SJSA1 (cell line): ENCODE data around the gene GZMM. TPM values are rescaled to one million over a fixed set of nuclear protein-coding genes. Genes with fewer than 3 reads are reported as not detected.

Experiments
- DNase-seq, 2 experiments: peaks; one replicate each; pipeline ENCODE4 v3.0.0-alpha.2; 2015 to 2020; ENCODE audit warnings: low spot score in 2 of 2, low read depth in 1 of 2
- H3K27ac ChIP-seq: fragments of 250-450 bp; sonication (Bioruptor Pico); 2 replicates; pipeline ENCODE4 v1.5.1; 2020; ENCODE audit warnings: mild to moderate bottlenecking, moderate library complexity
- H3K27me3 ChIP-seq: fragments of 250-450 bp; sonication (Bioruptor Pico); replicated peaks from 2 replicates; pipeline ENCODE4 v1.5.1; 2020; ENCODE audit warnings: mild to moderate bottlenecking, moderate library complexity
- H3K36me3 ChIP-seq: fragments of 250-450 bp; sonication (Bioruptor Pico); 2 replicates; pipeline ENCODE4 v1.5.1; 2020; ENCODE audit warnings: mild to moderate bottlenecking
- H3K4me1 ChIP-seq: fragments of 250-450 bp; sonication (Bioruptor Pico); replicated peaks from 2 replicates; pipeline ENCODE4 v1.6.1; 2021; ENCODE audit warnings: mild to moderate bottlenecking
- H3K4me3 ChIP-seq: fragments of 250-450 bp; sonication (Bioruptor Pico); 2 replicates; pipeline ENCODE4 v1.5.1; 2020; ENCODE audit warnings: mild to moderate bottlenecking
- H3K9me3 ChIP-seq: fragments of 250-450 bp; sonication (Bioruptor Pico); replicated peaks from 2 replicates; pipeline ENCODE4 v1.5.1; 2020; ENCODE audit warnings: mild to moderate bottlenecking
- total RNA-seq: library from RNA; depleted of rRNA; stranded (reverse); fragments of >200 nt; shearing (Covaris generic); gene quantifications from 2 replicates; pipeline ENCODE4 v1.2.3, GENCODE V29; 2014

GZMM gene
- total RNA-seq, 1 experiment from 2014 or later = not detected

DNA sequence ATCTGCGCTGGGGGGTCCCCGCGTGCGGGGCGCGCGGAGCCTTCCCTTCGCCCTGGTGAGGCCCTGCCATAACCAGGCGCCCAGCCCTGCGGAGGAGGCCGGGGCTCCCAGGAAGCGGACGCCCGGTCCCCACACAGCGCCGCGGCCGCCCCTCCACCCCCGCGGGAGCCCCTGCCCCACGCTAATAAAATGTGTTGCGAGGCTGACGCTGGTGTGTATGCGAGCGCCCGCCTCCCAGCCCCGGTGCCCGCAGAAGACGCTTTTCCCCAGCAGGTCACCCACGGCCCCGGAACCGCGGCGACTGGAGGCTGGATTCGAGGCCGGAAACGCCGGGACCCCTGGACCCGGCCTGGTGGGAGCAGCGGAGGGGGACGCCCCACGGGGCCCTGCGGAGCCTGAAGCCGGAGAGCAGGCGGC is 24.4 kb upstream of the GZMM start:
- DNase-seq = no peak
- Histone ChIP-seq H3K27me3 (no peaks in the 10 kb centered on the region), H3K9me3 (no peaks in the 10 kb centered on the region), H3K36me3 (peaks cover 4% of the 10 kb centered on the region; the same call in 1 of the 2 replicates), H3K27ac (no peak overlapping the region), H3K4me3 (no peak overlapping the region), H3K4me1 (peaks cover 16% of the 10 kb centered on the region)

DNA sequence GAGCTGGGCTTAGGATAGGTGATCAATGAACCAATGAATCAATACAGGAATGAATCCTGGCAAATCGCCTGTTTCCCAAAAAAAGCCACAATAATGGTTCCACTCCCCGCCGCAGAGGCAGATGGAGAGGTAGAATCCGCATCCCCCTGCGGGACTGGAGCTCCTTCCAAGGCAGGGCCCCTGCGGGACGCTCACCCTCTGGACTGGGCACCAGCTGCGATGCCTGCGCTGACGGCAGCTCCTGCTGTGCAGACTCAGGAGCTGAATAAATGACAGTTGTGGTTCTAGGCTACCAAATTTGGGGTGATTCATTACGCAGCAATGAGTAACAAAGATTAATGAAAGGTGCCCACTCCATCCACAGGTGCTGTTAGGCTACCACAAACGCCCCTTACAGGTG is 21.1 kb upstream of the GZMM start:
- DNase-seq = no peak
- Histone ChIP-seq H3K9me3 (no peaks in the 10 kb centered on the region), H3K27me3 (no peaks in the 10 kb centered on the region), H3K4me3 (no peak overlapping the region), H3K36me3 (0 out of 2 replicates have a peak, but pooled peaks cover 3% of the 10 kb centered on the region), H3K27ac (no peak overlapping the region), H3K4me1 (peaks cover 16% of the 10 kb centered on the region)

DNA sequence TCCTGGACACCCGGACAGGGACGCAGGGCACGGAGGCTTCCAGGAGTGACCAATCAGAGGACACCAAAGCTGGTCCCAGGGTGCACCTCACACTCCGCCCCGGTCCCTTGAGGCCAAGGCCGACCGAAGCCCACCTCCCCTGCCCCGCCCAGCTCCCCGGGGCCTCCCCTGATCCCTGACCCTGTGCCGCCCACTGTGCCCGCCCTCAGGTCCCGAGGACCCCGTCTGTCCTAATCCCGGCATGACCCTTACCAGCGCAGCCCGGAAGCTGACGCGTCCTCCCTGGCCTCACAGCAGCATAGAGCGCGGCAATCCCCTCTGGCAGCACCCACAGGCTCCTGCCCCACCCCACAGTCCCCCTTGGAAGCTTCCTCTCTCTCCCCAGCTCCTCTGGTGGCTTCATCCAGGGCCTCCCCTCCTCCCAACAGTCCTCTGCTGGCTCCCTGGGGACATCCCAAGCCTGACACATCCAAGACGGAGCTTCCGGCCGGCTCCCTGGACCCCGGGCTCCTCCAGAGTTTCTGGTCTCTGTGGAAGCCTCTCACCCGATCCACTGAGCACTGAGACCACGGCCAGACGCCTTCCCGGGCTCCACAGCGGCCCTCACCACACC is 19.7 kb upstream of the GZMM start:
- H3K27ac ChIP-seq = no peak overlapping the region
- H3K9me3 ChIP-seq = no peaks in the 10 kb centered on the region
- peaks cover 16% of the 10 kb centered on the region for H3K4me1 ChIP-seq
- peak; percentile 44 to 77 for DNase-seq
- 0 out of 2 replicates have a peak, but pooled peaks cover 3% of the 10 kb centered on the region for H3K36me3 ChIP-seq
- H3K27me3 ChIP-seq = no peaks in the 10 kb centered on the region
- H3K4me3 ChIP-seq = no peak overlapping the region

DNA sequence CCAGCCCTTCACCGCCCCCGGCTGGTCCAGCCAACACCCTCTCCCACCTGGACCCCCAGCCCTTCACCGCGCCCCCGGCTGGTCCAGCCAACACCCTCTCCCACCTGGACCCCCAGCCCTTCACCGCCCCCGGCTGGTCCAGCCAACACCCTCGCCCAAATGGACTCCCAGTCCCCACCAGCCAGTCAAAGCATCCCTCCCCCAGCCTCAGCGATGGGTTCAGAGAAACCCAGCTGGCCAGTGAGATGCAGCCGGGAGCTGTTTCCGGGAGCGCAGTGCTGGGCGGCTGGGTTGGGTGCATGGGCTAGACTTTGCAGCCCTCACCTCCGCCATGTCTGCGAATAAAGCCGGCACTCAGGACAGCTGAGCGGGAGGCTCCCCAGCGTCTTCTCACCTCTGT is 18.8 kb upstream of the GZMM start:
- peaks cover 16% of the 10 kb centered on the region for H3K4me1 ChIP-seq
- H3K27ac ChIP-seq = no peak overlapping the region
- H3K27me3 ChIP-seq = no peaks in the 10 kb centered on the region
- H3K36me3 ChIP-seq = no peaks in the 10 kb centered on the region
- H3K9me3 ChIP-seq = no peaks in the 10 kb centered on the region
- no peak overlapping the region for H3K4me3 ChIP-seq
- DNase-seq = no peak

DNA sequence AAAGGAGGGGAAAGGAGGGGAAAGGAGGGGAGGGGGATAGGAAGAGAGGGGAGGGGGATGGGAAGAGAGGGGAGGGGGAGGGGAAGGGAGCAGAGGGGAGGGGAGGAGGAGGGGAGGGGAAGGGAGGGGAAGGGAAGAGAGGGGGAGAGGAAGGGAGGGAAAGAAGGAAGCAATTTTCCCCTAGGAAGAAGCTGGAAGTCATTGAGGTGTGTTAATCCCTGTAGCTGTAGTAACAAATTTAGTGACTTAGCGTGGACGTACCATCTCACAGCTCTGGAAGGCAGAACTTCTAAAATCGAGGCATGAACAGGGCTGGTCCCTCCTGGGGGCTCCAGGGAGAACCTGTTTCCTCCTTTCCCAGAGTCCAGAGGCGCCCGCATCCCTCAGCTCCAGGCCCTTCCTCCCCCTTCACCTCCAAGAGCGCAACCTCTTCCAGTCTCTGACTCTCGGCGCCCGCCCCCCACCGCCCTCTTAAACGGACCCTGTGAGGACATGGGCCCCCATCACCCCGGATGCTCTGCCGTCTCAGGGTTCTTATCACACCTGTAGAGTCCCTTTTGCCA is 17.9 kb upstream of the GZMM start:
- no peak for DNase-seq

DNA sequence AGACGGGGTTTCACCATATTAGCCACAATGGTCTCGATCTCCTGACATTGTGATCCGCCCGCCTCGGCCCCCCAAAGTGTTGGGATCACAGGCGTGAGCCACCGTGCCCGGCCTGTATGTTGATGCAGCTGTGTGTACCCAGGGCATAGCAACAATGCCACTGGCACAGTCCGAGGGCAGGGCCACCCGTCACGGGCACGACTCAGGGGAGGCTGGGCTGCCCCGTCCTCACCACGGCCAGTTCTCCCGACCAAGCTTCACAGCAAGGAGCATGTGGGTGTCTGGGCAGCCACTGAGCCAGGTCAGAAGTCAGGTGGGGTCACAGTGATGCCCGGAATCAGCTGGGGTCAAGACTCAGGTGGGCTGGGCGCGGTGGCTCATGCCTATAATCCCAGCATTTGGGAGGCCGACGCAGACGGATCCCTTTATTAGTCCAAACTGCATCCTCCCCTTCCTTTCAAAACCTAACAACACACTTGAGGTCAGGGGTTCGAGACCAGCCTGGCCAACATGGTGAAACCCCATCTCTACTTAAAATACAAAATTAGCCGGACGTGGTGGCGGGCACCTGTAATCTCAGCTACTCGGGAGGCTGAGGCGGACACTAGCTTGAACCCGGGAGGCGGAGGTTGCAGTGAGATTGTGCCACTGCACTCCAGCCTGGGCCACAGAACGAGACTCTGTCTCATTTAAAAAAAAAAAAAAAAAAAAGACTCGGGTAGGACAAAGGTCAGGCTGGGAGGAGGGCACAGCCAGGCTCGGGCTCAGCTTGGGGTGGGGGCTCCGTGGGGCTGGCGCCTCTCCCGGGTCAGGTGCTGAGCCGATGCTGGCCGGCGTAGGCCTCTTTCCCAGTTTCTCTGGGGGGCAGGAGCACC is 13.5 kb upstream of the GZMM start:
- Histone ChIP-seq H3K36me3 (peaks cover 14% of the 10 kb centered on the region), H3K4me3 (peak overlapping the region; percentile 98), H3K27me3 (no peaks in the 10 kb centered on the region), H3K27ac (no peak overlapping the region), H3K9me3 (peaks cover 4% of the 10 kb centered on the region; the same call in 1 of the 2 replicates), H3K4me1 (peaks cover 22% of the 10 kb centered on the region)
- DNase-seq = no peak

More for the DNA sequence above, 17.9 kb upstream of the GZMM start:
- Histone ChIP-seq H3K27ac (no peak overlapping the region), H3K27me3 (no peaks in the 10 kb centered on the region), H3K4me1 (peaks cover 21% of the 10 kb centered on the region), H3K9me3 (no peaks in the 10 kb centered on the region), H3K4me3 (no peak overlapping the region), H3K36me3 (no peaks in the 10 kb centered on the region; the same call in 1 of the 2 replicates)

DNA sequence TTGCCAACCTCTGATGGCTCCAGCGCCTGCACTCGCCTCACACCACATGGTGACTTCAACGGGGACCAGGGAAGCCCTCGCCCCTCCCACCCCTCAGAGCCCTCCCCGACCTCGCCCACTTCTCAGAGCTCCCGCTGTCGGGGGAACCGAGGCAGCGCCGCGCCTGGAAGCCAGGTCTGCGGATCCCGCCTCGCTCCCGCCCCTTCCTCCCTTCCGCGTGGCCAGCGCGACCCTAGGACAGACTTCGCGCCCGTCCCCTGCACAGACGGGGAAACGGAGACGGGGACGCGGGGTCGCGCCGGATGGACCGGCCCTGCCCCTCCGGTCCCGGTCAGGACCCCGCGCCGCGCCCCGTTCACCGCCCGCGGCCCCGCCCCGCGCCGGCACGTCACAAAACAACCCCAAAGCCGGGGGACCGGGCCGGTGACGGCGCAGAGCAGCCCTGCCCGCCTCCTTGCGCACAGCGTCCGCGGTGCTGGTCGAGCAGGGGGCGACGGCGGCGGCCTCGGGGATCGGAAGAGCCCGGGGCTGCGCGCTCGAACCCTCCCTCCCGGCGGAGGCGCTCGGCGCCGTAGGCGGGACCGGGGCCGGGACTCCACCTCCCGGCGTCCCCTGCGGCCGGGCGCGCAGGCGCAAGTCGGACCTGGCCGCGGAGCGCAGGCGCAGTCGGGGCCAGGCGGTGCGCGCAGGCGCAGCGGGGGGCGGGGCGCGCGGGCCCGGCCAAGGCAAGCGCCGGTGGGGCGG is 12.7 kb upstream of the GZMM start:
- H3K4me1 ChIP-seq = peaks cover 22% of the 10 kb centered on the region
- H3K9me3 ChIP-seq = peaks cover 4% of the 10 kb centered on the region; the same call in 1 of the 2 replicates
- peak overlapping the region; percentile 98 for H3K4me3 ChIP-seq
- DNase-seq = peak; percentile 78 to 85
- no peaks in the 10 kb centered on the region for H3K27me3 ChIP-seq
- H3K27ac ChIP-seq = peak overlapping the region; percentile 71
- H3K36me3 ChIP-seq = peaks cover 17% of the 10 kb centered on the region

DNA sequence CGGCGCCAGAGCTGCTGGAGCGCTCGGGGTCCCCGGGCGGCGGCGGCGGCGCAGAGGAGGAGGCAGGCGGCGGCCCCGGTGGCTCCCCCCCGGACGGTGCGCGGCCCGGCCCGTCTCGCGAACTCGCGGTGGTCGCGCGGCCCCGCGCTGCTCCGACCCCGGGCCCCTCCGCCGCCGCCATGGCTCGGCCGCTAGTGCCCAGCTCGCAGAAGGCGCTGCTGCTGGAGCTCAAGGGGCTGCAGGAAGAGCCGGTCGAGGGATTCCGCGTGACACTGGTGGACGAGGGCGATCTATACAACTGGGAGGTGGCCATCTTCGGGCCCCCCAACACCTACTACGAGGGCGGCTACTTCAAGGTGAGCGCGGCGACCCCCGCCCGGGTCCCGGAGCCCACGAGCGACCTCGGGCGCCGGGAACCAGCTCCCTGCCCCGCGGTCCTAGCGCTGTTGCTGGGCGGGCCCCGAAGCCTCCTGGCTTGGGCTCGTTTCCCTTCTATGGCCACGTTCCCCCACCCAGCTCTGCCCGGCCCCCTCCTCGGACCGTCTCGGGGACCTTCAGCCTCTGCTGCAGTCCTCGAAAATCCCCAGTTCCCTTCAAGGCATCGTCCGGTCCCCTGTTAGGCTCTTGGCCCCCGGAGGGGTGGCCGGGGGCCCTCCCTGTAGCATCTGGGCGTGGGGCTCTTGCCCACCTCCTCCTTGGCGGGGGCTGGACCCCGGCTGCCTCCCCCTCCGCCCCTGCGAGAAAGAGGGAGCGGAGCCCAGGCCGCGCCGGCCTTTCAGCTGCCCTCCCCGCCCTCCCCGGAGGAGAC is 11.9 kb upstream of the GZMM start, which contains the start of gene CDC34:
Gene CDC34, plus strand, starts transcription at position 8 of the 808 bp plus-strand sequence. Its CDS starts 172 bp downstream, at position 180.
- Histone ChIP-seq H3K4me3 (peak within 1 kb of the TSS; percentile 98), H3K9me3 (peaks cover 4% of the 10 kb centered on the region; the same call in 1 of the 2 replicates), H3K36me3 (peaks cover 25% of the 10 kb centered on the region), H3K27ac (peak within 1 kb of the TSS; percentile 71), H3K27me3 (no peaks in the 10 kb centered on the region), H3K4me1 (peaks cover 22% of the 10 kb centered on the region)
- DNase-seq = peak in 1 of 2 experiments; percentile 37

DNA sequence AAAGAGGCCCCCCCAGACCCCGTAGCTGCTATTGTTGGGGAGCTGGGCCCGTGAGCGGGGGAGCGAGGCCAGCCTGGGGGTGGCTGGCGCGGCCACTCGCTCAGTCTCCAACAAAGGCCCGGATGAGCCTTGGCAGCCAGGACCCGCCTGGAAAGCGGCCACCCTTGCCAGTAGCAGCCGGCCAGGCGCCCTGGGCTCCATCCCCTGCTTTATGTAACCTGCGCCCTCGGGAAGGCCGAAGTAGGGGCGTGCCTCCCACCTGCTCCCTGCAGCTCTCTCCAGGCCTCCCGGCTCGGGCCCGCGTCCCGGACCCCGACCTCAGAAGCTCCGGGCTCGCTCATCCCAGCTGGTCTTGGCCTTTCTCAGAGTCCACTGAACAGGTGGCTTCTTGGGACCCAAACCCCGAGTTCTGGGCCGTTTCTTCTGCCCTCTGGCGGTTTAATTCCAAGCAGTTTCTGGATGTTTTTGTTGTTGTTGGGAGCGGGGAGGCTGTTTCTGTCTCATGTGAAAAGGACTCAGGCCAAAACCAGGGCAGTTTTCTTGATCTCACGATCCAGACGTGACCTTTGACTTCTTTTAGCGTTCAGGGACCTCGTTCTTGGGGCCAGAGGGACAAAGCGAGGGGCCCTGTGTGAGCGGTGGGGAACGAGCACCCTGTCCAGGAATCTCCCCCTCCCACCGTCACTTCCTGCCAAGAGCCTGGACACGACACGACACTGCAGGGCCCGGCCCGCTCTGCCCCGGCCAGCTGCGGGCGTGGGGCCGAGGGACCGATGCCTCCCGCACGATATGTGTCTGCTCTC is 11.1 kb upstream of the GZMM start:
- peak overlapping the region; percentile 98 for H3K4me3 ChIP-seq
- peaks cover 27% of the 10 kb centered on the region for H3K36me3 ChIP-seq
- H3K27me3 ChIP-seq = no peaks in the 10 kb centered on the region
- peaks cover 22% of the 10 kb centered on the region for H3K4me1 ChIP-seq
- peaks cover 4% of the 10 kb centered on the region; the same call in 1 of the 2 replicates for H3K9me3 ChIP-seq
- peak overlapping the region; percentile 57 for H3K27ac ChIP-seq
- peak in 1 of 2 experiments; percentile 85 for DNase-seq

DNA sequence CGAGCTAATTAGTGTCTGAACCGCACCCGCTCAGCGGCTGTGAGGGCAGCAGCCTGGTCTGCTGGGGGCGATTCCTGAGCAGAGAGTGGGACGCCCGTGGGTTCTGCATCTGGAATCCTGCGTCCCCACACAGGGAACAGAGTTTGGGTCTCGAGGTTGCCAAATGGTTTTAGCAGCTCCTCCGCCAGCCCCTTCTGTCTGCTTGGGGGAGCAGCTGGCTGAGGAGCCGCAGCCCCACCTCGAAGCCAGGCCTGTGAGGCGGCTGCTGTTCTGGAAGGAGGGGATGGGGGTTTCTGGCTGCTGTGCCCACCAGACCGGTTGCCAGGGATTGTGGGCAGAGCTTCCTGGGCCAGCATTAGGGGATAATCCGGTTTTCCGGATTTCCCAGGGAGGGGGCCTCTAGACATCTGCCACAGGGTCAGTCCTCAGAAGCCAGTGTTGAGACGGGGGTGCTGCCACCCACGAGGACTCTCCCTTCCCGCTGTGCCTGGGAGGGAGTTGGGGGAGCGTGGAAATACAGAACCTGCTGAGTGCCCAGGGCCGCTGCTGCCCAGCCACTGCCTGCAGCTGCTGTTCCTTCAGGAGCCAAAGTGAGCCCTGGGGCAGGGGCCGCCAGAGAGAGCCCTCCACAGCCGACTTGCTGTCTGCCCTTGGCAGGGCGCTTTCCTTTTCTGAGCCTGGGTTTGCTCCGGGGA is 10.3 kb upstream of the GZMM start:
- Histone ChIP-seq H3K27ac (peak overlapping the region; percentile 57), H3K36me3 (peaks cover 29% of the 10 kb centered on the region), H3K4me3 (peak overlapping the region; percentile 98), H3K27me3 (no peaks in the 10 kb centered on the region), H3K9me3 (peaks cover 4% of the 10 kb centered on the region; the same call in 1 of the 2 replicates), H3K4me1 (peaks cover 22% of the 10 kb centered on the region)
- DNase-seq = no peak

DNA sequence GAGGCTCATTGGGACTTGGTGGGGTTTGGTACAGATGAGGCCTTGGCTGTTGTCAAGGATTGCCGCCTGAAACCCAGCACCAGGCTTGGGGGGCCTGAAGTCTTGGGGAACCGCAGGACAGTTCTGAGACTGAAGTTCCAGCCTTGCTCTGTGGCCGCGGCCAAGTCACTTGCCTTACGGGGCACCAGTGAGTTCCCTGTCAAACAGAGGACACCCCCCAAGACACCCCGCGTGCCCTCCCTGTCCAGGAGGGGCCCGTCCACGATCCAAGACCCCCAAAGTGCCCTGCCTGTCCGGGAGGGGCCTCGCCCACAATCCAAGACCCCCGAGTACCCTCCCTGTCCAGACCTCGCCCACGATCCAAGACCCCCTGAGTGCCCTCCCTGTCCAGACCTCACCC is 9.8 kb upstream of the GZMM start:
- H3K36me3 ChIP-seq = peaks cover 35% of the 10 kb centered on the region
- no peak for DNase-seq
- H3K4me3 ChIP-seq = no peak overlapping the region
- H3K9me3 ChIP-seq = peaks cover 4% of the 10 kb centered on the region; the same call in 1 of the 2 replicates
- H3K27me3 ChIP-seq = no peaks in the 10 kb centered on the region
- no peak overlapping the region for H3K27ac ChIP-seq
- H3K4me1 ChIP-seq = peaks cover 22% of the 10 kb centered on the region
